GM12878 (cell line): ENCODE measurements around the gene CLPSL1. TPM values are rescaled to one million over a fixed set of nuclear protein-coding genes. Genes with fewer than 3 reads are reported as not detected.
A peak's percentile ranks its signal among the peaks of the same experiment; 100 is the strongest.

ENCODE experiments used
- ATF7 ChIP-seq: fragments of 450-650 bp; IDR thresholded peaks from 2 replicates; pipeline ENCODE4 v1.6.1; 2016; ENCODE audit warnings: low read depth, mild to moderate bottlenecking
- CBFB ChIP-seq: IDR thresholded peaks from 2 replicates; pipeline ENCODE4 v1.6.1; 2016; ENCODE audit warnings: antibody characterized with exemption, low read depth
- CHD4 ChIP-seq: fragments of 200-600 bp; sonication (generic); IDR thresholded peaks from 2 replicates; pipeline ENCODE4 v1.6.1; 2016; ENCODE audit warnings: mild to moderate bottlenecking
- HDAC6 ChIP-seq: fragments of 200-600 bp; sonication (generic); IDR thresholded peaks from one replicate; pipeline ENCODE4 v1.8.0; 2017; ENCODE audit warnings: antibody characterized with exemption; ENCODE audit not compliant: unreplicated experiment
- HSF1 ChIP-seq: fragments of 150-350 bp; IDR thresholded peaks from 2 replicates; pipeline ENCODE4 v1.6.1; 2014; ENCODE audit warnings: mild to moderate bottlenecking, low read depth, low read length
- IRF4 ChIP-seq: IDR thresholded peaks from 2 replicates; pipeline ENCODE4 v1.6.1; 2011; ENCODE audit warnings: low read depth, low read length
- PAX5 ChIP-seq: IDR thresholded peaks from 2 replicates; pipeline ENCODE4 v1.6.1; 2011; ENCODE audit warnings: low read depth, low read length, borderline replicate concordance
- RCOR1 ChIP-seq: conservative IDR thresholded peaks from 2 replicates; pipeline ENCODE4 v1.6.1; 2012; ENCODE audit warnings: low read depth, low read length, improper control_type of control experiment
- RELA ChIP-seq: fragments of 450-650 bp; IDR thresholded peaks from 2 replicates; pipeline ENCODE4 v1.8.0; 2014; ENCODE audit warnings: borderline replicate concordance; ENCODE audit not compliant: partially characterized antibody
- SREBF1 ChIP-seq: IDR thresholded peaks from 2 replicates; pipeline ENCODE4 v1.6.1; 2012; ENCODE audit warnings: mild to moderate bottlenecking, low read length
- SREBF2 ChIP-seq: IDR thresholded peaks from 2 replicates; pipeline ENCODE4 v1.6.1; 2012; ENCODE audit warnings: mild to moderate bottlenecking, low read length
- ZBTB33 ChIP-seq: fragments of 450-650 bp; IDR thresholded peaks from 2 replicates; pipeline ENCODE4 v1.6.1; 2017; ENCODE audit warnings: mild to moderate bottlenecking
- ZBTB4 ChIP-seq: fragments of 450-650 bp; formaldehyde crosslinking; IDR thresholded peaks from 2 replicates; pipeline ENCODE4 v1.4.0; 2022; ENCODE audit warnings: mild to moderate bottlenecking, moderate library complexity
- ZBTB40 ChIP-seq: fragments of 450-650 bp; IDR thresholded peaks from 2 replicates; pipeline ENCODE4 v1.6.1; 2016; ENCODE audit warnings: mild to moderate bottlenecking, moderate library complexity, borderline replicate concordance
- polyA plus RNA-seq, 11 experiments: library from polyadenylated mRNA; depleted of rRNA in 4 of 11; unstranded in 6 of 11; stranded (reverse) in 5 of 11; fragments of >200 nt; fragmentation: Nextera tagmentation in 4 of 11; fragmentation: Illumina TruSeq in 1 of 11; extraction: Ambion mirVana in 4 of 11; extraction: Trizol in 1 of 11; gene quantifications; 1 replicate in 1 of 11; 2 replicates in 10 of 11; pipeline versions ENCODE4 v1.2.1 to v1.2.3, GENCODE V29; 2011 to 2016; ENCODE audit warnings: inconsistent platforms in 2 of 11, missing spikeins in 2 of 11, low read depth in 1 of 11
- total RNA-seq, 4 experiments: library from RNA; depleted of rRNA in 3 of 4; stranded (reverse); fragments of >200 nt in 3 of 4; fragmentation: Illumina TruSeq in 1 of 4; extraction: Trizol in 1 of 4; gene quantifications; 2 replicates each; pipeline versions ENCODE4 v1.2.1 to v1.2.3, GENCODE V29; 2013 to 2021
- TF ChIP-seq, protein P1 (sequence below): IDR thresholded peaks from 2 replicates; pipeline ENCODE4 v1.6.1; 2011; ENCODE audit warnings: low read depth, low read length, improper control_type of control experiment, borderline replicate concordance
- TF ChIP-seq, protein P2 (sequence below): IDR thresholded peaks from 2 replicates; pipeline ENCODE4 v1.6.1; 2011; ENCODE audit warnings: mild to moderate bottlenecking, low read depth, low read length, moderate library complexity; ENCODE audit not compliant: insufficient replicate concordance

CLPSL1 gene
- total and polyA plus RNA-seq, 10 of the 15 experiments (the other 5 are each of a cell fraction or from before 2014, with no cell fraction given): not detected

DNA sequence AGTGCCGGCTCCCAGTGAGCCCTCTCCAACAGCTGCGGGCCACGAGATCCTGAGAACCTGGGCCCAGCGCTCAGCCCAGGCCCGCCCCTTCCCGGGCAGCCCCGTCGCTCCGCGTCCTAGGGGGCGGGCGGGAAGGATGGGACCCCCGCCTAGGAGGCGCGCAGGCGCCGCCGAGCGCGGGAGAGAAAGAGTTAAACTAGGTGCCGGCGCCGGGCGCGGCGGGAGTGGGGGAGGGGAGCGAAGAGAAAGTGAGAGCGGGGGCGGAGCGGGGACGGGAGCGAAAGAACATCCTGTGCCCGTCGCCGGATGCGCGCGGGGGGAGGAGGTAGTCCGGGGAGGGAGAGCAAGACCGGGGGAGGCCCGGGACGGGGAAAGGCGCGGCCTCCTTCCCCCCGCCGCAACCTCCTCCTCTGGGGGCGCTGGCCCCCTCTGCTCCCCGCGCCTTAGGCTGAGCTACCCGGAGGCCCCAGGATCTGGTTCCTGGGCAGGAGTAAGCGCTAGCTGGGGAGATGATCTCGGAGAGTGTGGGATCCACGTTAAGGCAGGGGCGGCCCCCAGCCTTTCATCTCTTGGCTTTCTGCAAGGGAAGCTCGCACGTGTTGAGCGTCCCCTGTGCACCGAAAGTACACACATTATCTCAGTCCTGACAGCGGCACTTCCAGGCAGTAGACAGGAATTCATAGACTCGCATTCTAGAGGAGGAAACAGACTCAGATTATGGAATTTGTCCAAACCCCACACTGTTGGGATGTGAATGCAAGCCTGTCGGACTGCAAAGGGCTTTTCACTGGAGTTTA lies 48.9 kb upstream of the CLPSL1 start (continued):
- TF ChIP-seq CBFB (no peak; the same call in 1 of the 2 replicates), HSF1 (no peak), SREBF2 (no peak), SREBF1 (no peak), PAX5 (peak; percentile 72; the same call in 1 of the 2 replicates), RELA (no peak), IRF4 (peak; percentile 12; the same call in 1 of the 2 replicates), ATF7 (no peak), ZBTB4 (CRISPR knock-in tag) (no peak), RCOR1 (no peak), ZBTB40 (no peak; the same call in 1 of the 2 replicates), ZBTB33 (no peak), HDAC6 (no peak), CHD4 (no peak)
- TF ChIP-seq, protein P1, sequence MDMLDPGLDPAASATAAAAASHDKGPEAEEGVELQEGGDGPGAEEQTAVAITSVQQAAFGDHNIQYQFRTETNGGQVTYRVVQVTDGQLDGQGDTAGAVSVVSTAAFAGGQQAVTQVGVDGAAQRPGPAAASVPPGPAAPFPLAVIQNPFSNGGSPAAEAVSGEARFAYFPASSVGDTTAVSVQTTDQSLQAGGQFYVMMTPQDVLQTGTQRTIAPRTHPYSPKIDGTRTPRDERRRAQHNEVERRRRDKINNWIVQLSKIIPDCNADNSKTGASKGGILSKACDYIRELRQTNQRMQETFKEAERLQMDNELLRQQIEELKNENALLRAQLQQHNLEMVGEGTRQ: no peak
- TF ChIP-seq, protein P2, sequence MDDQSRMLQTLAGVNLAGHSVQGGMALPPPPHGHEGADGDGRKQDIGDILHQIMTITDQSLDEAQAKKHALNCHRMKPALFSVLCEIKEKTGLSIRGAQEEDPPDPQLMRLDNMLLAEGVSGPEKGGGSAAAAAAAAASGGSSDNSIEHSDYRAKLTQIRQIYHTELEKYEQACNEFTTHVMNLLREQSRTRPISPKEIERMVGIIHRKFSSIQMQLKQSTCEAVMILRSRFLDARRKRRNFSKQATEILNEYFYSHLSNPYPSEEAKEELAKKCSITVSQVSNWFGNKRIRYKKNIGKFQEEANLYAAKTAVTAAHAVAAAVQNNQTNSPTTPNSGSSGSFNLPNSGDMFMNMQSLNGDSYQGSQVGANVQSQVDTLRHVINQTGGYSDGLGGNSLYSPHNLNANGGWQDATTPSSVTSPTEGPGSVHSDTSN: no peak
